SK-N-SH treated with all-trans-retinoic acid at 6 μM for 48 hours (cell line): Measurements from ENCODE around the gene IRS1.
A peak's percentile ranks its signal among the peaks of the same experiment; 100 is the strongest.

Experiments
- ATAC-seq: fragments of 200-7000 bp; cut with Tn5 transposase; 3 replicates; pipeline ENCODE4 v1.9.1; 2020; ENCODE audit warnings: mild to moderate bottlenecking, moderate library complexity
- ARNTL ChIP-seq: fragments of 450-650 bp; formaldehyde crosslinking; IDR thresholded peaks from 2 replicates; pipeline ENCODE4 v1.5.0; 2020; ENCODE audit warnings: low read depth, mild to moderate bottlenecking, moderate library complexity, borderline replicate concordance
- BACH2 ChIP-seq: fragments of 250-450 bp; sonication (Bioruptor Pico); IDR thresholded peaks from 2 replicates; pipeline ENCODE4 v1.9.0; 2021; ENCODE audit warnings: mild to moderate bottlenecking, borderline replicate concordance
- CSDC2 ChIP-seq: fragments of 250-450 bp; sonication (Bioruptor Pico); IDR thresholded peaks from 2 replicates; pipeline ENCODE4 v1.5.0; 2020; ENCODE audit warnings: mild to moderate bottlenecking, moderate library complexity
- ESRRG ChIP-seq: fragments of 250-450 bp; sonication (Bioruptor Pico); IDR thresholded peaks from 2 replicates; pipeline ENCODE4 v1.6.1; 2021; ENCODE audit warnings: mild to moderate bottlenecking
- GLIS3 ChIP-seq: fragments of 250-450 bp; sonication (Bioruptor Pico); IDR thresholded peaks from 2 replicates; pipeline ENCODE4 v1.5.0; 2020; ENCODE audit warnings: mild to moderate bottlenecking, moderate library complexity
- ISL1 ChIP-seq: fragments of 250-450 bp; sonication (Bioruptor Pico); IDR thresholded peaks from 2 replicates; pipeline ENCODE4 v2.1.2; 2022; ENCODE audit warnings: mild to moderate bottlenecking, moderate library complexity
- OSR1 ChIP-seq: fragments of 250-450 bp; sonication (Bioruptor Pico); IDR thresholded peaks from 2 replicates; pipeline ENCODE4 v1.8.0; 2022; ENCODE audit warnings: moderate library complexity, mild to moderate bottlenecking, inconsistent platforms
- PPARA ChIP-seq: fragments of 250-450 bp; sonication (Bioruptor Pico); IDR thresholded peaks from 2 replicates; pipeline ENCODE4 v1.5.0; 2020; ENCODE audit warnings: mild to moderate bottlenecking, borderline replicate concordance
- RARB ChIP-seq: fragments of 250-450 bp; sonication (Bioruptor Pico); IDR thresholded peaks from 2 replicates; pipeline ENCODE4 v1.8.0; 2021; ENCODE audit warnings: mild to moderate bottlenecking, moderate library complexity
- TCF4 ChIP-seq: fragments of 250-450 bp; sonication (Bioruptor Pico); IDR thresholded peaks from 2 replicates; pipeline ENCODE4 v1.8.0; 2021; ENCODE audit warnings: mild to moderate bottlenecking, moderate library complexity, borderline replicate concordance
- TOX ChIP-seq: fragments of 250-450 bp; sonication (Bioruptor Pico); IDR thresholded peaks from 2 replicates; pipeline ENCODE4 v1.8.0; 2021; ENCODE audit warnings: mild to moderate bottlenecking, moderate library complexity, borderline replicate concordance
- ZC3H10 ChIP-seq: fragments of 250-450 bp; sonication (Bioruptor Pico); IDR thresholded peaks from 2 replicates; pipeline ENCODE4 v1.5.1; 2021; ENCODE audit warnings: mild to moderate bottlenecking, moderate library complexity
- ZFP3 ChIP-seq: fragments of 250-450 bp; sonication (Bioruptor Pico); IDR thresholded peaks from 2 replicates; pipeline ENCODE4 v1.5.0; 2020; ENCODE audit warnings: mild to moderate bottlenecking, moderate library complexity
- ZFP30 ChIP-seq: fragments of 450-650 bp; formaldehyde crosslinking; IDR thresholded peaks from 2 replicates; pipeline ENCODE4 v1.5.0; 2022; ENCODE audit warnings: mild to moderate bottlenecking, moderate library complexity
- ZNF565 ChIP-seq: fragments of 450-650 bp; formaldehyde crosslinking; conservative IDR thresholded peaks from 2 replicates; pipeline ENCODE4 v1.5.0; 2020; ENCODE audit warnings: low read depth, mild to moderate bottlenecking, moderate library complexity
- ZNF8 ChIP-seq: fragments of 450-650 bp; formaldehyde crosslinking; IDR thresholded peaks from 2 replicates; pipeline ENCODE4 v1.5.0; 2020; ENCODE audit warnings: mild to moderate bottlenecking, moderate library complexity
- TF ChIP-seq, protein P1 (sequence below): fragments of 250-450 bp; sonication (Bioruptor Pico); IDR thresholded peaks from 2 replicates; pipeline ENCODE4 v1.5.1; 2021; ENCODE audit warnings: mild to moderate bottlenecking, moderate library complexity
- TF ChIP-seq, protein P2 (sequence below): fragments of 250-450 bp; sonication (Bioruptor Pico); IDR thresholded peaks from 2 replicates; pipeline ENCODE4 v1.5.1; 2020; ENCODE audit warnings: low read depth, mild to moderate bottlenecking, moderate library complexity
- TF ChIP-seq, protein P3 (sequence below): fragments of 250-450 bp; sonication (Bioruptor Pico); IDR thresholded peaks from 2 replicates; pipeline ENCODE4 v1.5.0; 2020; ENCODE audit warnings: mild to moderate bottlenecking, moderate library complexity

Gene IRS1

DNA sequence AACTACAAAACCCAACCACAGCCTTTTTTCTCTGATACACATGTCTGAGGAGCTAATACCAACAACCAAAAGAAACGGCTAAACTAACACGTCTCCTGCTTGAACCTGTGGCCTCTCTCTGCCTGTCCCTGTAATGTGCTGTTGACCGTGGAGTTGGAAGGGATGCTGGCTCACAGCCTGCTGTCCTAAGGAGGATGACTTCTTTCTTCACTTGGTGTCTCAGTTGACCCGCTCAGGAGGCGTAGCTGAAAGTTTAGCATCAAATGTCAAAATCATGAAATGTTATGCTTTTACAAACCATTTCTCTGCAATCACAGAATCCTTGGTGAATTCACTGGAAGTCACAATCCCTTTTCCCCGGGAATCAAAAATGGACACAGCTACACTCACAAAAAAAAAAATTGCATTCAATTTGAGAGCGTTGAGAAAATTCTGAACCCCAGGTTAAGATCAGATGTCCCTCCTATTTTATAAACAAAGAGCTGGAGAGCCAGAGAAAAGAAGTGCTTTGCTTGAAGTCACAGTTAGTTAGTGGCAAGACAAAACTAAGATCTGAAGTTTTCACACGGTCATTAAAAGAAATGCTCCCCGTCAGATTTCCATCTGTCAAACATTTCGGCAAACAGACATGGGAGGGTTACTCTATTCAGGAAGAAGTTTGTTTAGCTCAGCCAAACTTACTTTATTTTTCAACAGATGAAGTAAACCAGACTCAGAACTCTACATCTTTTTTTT lies 74.3 kb downstream of the IRS1 start:
- peak; percentile 17; the same call in 2 of the 3 replicates for ATAC-seq
- TF ChIP-seq ARNTL (CRISPR knock-in tag) (no peak), TCF4 (CRISPR knock-in tag) (no peak)
- TF ChIP-seq, protein P1, sequence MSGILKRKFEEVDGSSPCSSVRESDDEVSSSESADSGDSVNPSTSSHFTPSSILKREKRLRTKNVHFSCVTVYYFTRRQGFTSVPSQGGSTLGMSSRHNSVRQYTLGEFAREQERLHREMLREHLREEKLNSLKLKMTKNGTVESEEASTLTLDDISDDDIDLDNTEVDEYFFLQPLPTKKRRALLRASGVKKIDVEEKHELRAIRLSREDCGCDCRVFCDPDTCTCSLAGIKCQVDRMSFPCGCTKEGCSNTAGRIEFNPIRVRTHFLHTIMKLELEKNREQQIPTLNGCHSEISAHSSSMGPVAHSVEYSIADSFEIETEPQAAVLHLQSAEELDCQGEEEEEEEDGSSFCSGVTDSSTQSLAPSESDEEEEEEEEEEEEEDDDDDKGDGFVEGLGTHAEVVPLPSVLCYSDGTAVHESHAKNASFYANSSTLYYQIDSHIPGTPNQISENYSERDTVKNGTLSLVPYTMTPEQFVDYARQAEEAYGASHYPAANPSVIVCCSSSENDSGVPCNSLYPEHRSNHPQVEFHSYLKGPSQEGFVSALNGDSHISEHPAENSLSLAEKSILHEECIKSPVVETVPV (CRISPR knock-in tag), result no peak
- TF ChIP-seq, protein P2, sequence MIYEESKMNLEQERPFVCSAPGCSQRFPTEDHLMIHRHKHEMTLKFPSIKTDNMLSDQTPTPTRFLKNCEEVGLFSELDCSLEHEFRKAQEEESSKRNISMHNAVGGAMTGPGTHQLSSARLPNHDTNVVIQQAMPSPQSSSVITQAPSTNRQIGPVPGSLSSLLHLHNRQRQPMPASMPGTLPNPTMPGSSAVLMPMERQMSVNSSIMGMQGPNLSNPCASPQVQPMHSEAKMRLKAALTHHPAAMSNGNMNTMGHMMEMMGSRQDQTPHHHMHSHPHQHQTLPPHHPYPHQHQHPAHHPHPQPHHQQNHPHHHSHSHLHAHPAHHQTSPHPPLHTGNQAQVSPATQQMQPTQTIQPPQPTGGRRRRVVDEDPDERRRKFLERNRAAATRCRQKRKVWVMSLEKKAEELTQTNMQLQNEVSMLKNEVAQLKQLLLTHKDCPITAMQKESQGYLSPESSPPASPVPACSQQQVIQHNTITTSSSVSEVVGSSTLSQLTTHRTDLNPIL (CRISPR knock-in tag), result no peak

- TF ChIP-seq ESRRG (CRISPR knock-in tag) (no peak), ISL1 (no peak), GLIS3 (CRISPR knock-in tag) (no peak), ZC3H10 (CRISPR knock-in tag) (no peak), ZFP30 (no peak), PPARA (CRISPR knock-in tag) (no peak), ZFP3 (CRISPR knock-in tag) (no peak), TOX (CRISPR knock-in tag) (no peak)
- TF ChIP-seq, protein P3, sequence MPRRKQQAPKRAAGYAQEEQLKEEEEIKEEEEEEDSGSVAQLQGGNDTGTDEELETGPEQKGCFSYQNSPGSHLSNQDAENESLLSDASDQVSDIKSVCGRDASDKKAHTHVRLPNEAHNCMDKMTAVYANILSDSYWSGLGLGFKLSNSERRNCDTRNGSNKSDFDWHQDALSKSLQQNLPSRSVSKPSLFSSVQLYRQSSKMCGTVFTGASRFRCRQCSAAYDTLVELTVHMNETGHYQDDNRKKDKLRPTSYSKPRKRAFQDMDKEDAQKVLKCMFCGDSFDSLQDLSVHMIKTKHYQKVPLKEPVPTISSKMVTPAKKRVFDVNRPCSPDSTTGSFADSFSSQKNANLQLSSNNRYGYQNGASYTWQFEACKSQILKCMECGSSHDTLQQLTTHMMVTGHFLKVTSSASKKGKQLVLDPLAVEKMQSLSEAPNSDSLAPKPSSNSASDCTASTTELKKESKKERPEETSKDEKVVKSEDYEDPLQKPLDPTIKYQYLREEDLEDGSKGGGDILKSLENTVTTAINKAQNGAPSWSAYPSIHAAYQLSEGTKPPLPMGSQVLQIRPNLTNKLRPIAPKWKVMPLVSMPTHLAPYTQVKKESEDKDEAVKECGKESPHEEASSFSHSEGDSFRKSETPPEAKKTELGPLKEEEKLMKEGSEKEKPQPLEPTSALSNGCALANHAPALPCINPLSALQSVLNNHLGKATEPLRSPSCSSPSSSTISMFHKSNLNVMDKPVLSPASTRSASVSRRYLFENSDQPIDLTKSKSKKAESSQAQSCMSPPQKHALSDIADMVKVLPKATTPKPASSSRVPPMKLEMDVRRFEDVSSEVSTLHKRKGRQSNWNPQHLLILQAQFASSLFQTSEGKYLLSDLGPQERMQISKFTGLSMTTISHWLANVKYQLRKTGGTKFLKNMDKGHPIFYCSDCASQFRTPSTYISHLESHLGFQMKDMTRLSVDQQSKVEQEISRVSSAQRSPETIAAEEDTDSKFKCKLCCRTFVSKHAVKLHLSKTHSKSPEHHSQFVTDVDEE (CRISPR knock-in tag), result no peak
- TF ChIP-seq, all 23 proteins: peak for 0
- ATAC-seq, result peak; percentile 41
Measured at GRCh38 chr2:226721541-226721940, 78.1 kb downstream of the IRS1 start.

GRCh38 chr2:226720948-226721347 lies 78.7 kb downstream of the IRS1 start:
- TF ChIP-seq, protein P3 (CRISPR knock-in tag), result no peak
- TF ChIP-seq ESRRG (CRISPR knock-in tag) (no peak), ZC3H10 (CRISPR knock-in tag) (no peak), OSR1 (no peak), ZNF565 (CRISPR knock-in tag) (no peak), RARB (CRISPR knock-in tag) (no peak), ZFP3 (CRISPR knock-in tag) (no peak)
- ATAC-seq, result no peak; the same call in 2 of the 3 replicates

- TF ChIP-seq, protein P1 (CRISPR knock-in tag), result no peak
- TF ChIP-seq ZFP30 (no peak), CSDC2 (CRISPR knock-in tag) (no peak), ZNF565 (CRISPR knock-in tag) (no peak), BACH2 (no peak), ISL1 (no peak), ARNTL (CRISPR knock-in tag) (no peak), GLIS3 (CRISPR knock-in tag) (no peak), PPARA (CRISPR knock-in tag) (no peak), ZFP3 (CRISPR knock-in tag) (no peak), RARB (CRISPR knock-in tag) (no peak), ZNF8 (no peak), TOX (CRISPR knock-in tag) (no peak), OSR1 (no peak)
- TF ChIP-seq, protein P3 (CRISPR knock-in tag), result no peak
- TF ChIP-seq, protein P2 (CRISPR knock-in tag), result no peak
- no peak for ATAC-seq
Measured at GRCh38 chr2:226717719-226718118, 81.9 kb downstream of the IRS1 start.
